AG09319 (cell line): ENCODE data around the gene YES1.

ENCODE experiments used
- DNase-seq: peaks from one replicate; pipeline ENCODE4 v3.0.0-alpha.2; 2010; ENCODE audit warnings: low read depth; ENCODE audit errors: extremely low read depth
- CTCF ChIP-seq: IDR thresholded peaks from 2 replicates; pipeline ENCODE4 v1.5.1; 2011; ENCODE audit warnings: low read depth, mild to moderate bottlenecking, inconsistent platforms, low read length, moderate library complexity

Gene YES1

DNA sequence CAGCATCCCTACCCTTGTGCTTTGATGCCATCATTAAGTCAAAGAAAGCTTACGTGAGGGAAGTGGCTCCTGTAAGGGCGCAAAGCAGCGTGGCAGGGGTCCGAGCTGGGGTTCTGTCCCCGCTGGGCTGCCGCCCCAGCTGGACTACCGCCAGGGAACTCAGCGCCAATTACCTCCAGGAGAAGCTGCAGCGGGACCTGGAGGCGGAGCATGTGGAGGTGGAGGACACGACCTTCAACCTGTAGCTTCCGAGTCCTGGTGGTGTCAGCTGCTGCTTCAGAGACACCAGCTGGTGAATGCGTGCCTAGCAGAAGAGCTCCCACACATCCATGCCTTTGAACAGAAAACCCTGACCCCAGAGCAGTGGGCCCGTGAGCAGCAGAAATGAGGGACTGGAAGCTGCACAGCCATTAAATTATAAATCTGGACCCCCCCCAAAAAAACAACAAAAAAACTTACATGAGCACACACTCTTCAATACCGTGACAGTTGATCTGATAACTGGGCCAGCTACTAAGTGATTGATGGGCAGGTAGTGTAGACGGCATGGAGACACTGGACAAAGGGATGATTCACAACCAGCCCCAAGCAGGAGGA is 20.1 kb upstream of the YES1 start:
- no peak for DNase-seq

GRCh38 chr18:830315-830901 is 18.4 kb upstream of the YES1 start:
- no peak for DNase-seq
- TF ChIP-seq CTCF: no peak

More for the DNA sequence above, 20.1 kb upstream of the YES1 start:
- TF ChIP-seq CTCF: no peak

GRCh38 chr18:829432-829831 is 17.4 kb upstream of the YES1 start:
- TF ChIP-seq CTCF: no peak
- no peak for DNase-seq

GRCh38 chr18:827093-827677 is 15.1 kb upstream of the YES1 start:
- no peak for TF ChIP-seq CTCF
- no peak for DNase-seq

GRCh38 chr18:825891-826585 is 14.0 kb upstream of the YES1 start:
- TF ChIP-seq CTCF: no peak
- no peak for DNase-seq

GRCh38 chr18:824179-824578 is 12.1 kb upstream of the YES1 start:
- DNase-seq: no peak
- no peak for TF ChIP-seq CTCF

DNA sequence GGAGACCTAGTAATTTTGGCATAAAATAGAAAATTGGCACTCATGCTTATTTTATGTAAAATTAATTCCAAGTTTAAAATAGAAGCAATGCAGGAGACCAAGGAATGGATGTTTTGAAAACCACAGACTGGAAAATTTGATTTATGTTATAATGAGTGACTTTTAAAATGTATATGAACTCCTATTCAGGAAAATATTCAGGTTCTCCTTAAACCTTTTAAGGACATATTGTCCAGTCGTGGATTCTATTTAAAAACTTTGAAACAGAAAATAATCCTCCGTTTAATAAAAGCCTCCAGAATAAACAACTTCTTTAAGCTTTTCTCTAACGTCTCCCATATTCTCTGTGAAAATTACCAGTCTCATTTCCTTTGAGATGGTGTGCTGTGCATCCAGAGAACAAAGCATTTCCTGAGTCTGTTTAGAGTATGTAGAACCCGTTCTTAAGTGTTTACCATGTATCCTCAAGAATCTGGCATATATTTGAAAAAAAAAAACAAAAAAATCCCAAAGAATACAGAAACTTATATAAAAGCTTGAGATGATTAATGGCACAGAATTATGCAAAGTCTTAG is 8.6 kb upstream of the YES1 start:
- DNase-seq: no peak
- no peak for TF ChIP-seq CTCF
